Measurements from ENCODE around the gene OFD1.
A peak's percentile ranks its signal among the peaks of the same experiment; 100 is the strongest.

Gene OFD1

GRCh38 chrX:13690836-13691235, 43.7 kb upstream of the OFD1 start:
- DNase-seq (ENCODE audit: low read depth): no peak
- peak overlapping the region; percentile 83; the same call in 1 of the 2 replicates for H3K4me3 ChIP-seq (ENCODE audit: low read depth, low read length)
- peak; percentile 29 for TF ChIP-seq CTCF (IDR thresholded peaks at IDR 0.05; ENCODE audit: control insufficient read depth, extremely low read depth, insufficient read depth)

GRCh38 chrX:13691841-13692371, 42.6 kb upstream of the OFD1 start:
- TF ChIP-seq CTCF (IDR thresholded peaks at IDR 0.05; ENCODE audit: control insufficient read depth, extremely low read depth, insufficient read depth): no peak
- DNase-seq (ENCODE audit: low read depth): no peak
- no peak overlapping the region for H3K4me3 ChIP-seq (ENCODE audit: low read depth, low read length)

GRCh38 chrX:13692771-13693231, 41.7 kb upstream of the OFD1 start:
- H3K4me3 ChIP-seq (ENCODE audit: low read depth, low read length): no peak overlapping the region
- TF ChIP-seq CTCF (IDR thresholded peaks at IDR 0.05; ENCODE audit: control insufficient read depth, extremely low read depth, insufficient read depth): no peak

GRCh38 chrX:13693341-13693961, 41.1 kb upstream of the OFD1 start:
- no peak for TF ChIP-seq CTCF (IDR thresholded peaks at IDR 0.05; ENCODE audit: control insufficient read depth, extremely low read depth, insufficient read depth)
- 0 out of 2 replicates have a peak overlapping the region, but pooled peaks have one; percentile 7 for H3K4me3 ChIP-seq (ENCODE audit: low read depth, low read length)
- DNase-seq (ENCODE audit: low read depth): no peak

More at GRCh38 chrX:13692771-13693231, 41.7 kb upstream of the OFD1 start:
- no peak for DNase-seq (ENCODE audit: low read depth)

GRCh38 chrX:13694359-13694758, 40.2 kb upstream of the OFD1 start:
- DNase-seq (ENCODE audit: low read depth): no peak
- H3K4me3 ChIP-seq (ENCODE audit: low read depth, low read length): no peak overlapping the region
- TF ChIP-seq CTCF (IDR thresholded peaks at IDR 0.05; ENCODE audit: control insufficient read depth, extremely low read depth, insufficient read depth): no peak

- H3K4me3 ChIP-seq (ENCODE audit: low read depth, low read length): no peak overlapping the region; the same call in 1 of the 2 replicates
- TF ChIP-seq CTCF (IDR thresholded peaks at IDR 0.05; ENCODE audit: control insufficient read depth, extremely low read depth, insufficient read depth): no peak
- DNase-seq (ENCODE audit: low read depth): no peak
Observed at GRCh38 chrX:13694983-13695382, 39.6 kb upstream of the OFD1 start.

All from LNCaP clone FGC (cell line).